Chondrocyte (in vitro differentiated cells): ENCODE results near the gene ZIC4. TPM values are rescaled to one million over a fixed set of nuclear protein-coding genes. Genes with fewer than 3 reads are reported as not detected.

Source experiments
- DNase-seq: peaks from one replicate; pipeline ENCODE4 v3.0.0; 2021; ENCODE audit warnings: mixed read lengths, low spot score
- H3K27ac Mint-ChIP-seq: one replicate; pipeline ENCODE4 v1.8.0; 2021; ENCODE audit warnings: mild to moderate bottlenecking, moderate library complexity, mixed read lengths; ENCODE audit not compliant: unreplicated experiment
- H3K27me3 Mint-ChIP-seq: 2 replicates; pipeline ENCODE4 v1.8.0; 2021; ENCODE audit warnings: low read depth, mixed read lengths
- H3K36me3 Mint-ChIP-seq: 2 replicates; pipeline ENCODE4 v1.8.0; 2021; ENCODE audit warnings: low read depth, mixed read lengths
- H3K4me1 Mint-ChIP-seq: 2 replicates; pipeline ENCODE4 v1.8.0; 2021; ENCODE audit warnings: low read depth, mild to moderate bottlenecking, mixed read lengths
- H3K4me3 Mint-ChIP-seq: one replicate; pipeline ENCODE4 v1.8.0; 2021; ENCODE audit warnings: mild to moderate bottlenecking, moderate library complexity, mixed read lengths; ENCODE audit not compliant: unreplicated experiment
- H3K9me3 Mint-ChIP-seq: 2 replicates; pipeline ENCODE4 v1.8.0; 2021; ENCODE audit warnings: low read depth, mixed read lengths
- total RNA-seq: library from RNA; stranded (reverse); gene quantifications from 3 replicates; pipeline ENCODE4 v1.2.1, GENCODE V29; 2021
- TF ChIP-seq, protein P1 (sequence below): fragments of 200-600 bp; sonication (generic); IDR thresholded peaks from 2 replicates; pipeline ENCODE4 v1.5.0; 2021; ENCODE audit warnings: antibody characterized with exemption, mild to moderate bottlenecking, moderate library complexity

The ZIC4 gene
- total RNA-seq, 1 donor from 2014 or later, result 1.7 TPM

DNA sequence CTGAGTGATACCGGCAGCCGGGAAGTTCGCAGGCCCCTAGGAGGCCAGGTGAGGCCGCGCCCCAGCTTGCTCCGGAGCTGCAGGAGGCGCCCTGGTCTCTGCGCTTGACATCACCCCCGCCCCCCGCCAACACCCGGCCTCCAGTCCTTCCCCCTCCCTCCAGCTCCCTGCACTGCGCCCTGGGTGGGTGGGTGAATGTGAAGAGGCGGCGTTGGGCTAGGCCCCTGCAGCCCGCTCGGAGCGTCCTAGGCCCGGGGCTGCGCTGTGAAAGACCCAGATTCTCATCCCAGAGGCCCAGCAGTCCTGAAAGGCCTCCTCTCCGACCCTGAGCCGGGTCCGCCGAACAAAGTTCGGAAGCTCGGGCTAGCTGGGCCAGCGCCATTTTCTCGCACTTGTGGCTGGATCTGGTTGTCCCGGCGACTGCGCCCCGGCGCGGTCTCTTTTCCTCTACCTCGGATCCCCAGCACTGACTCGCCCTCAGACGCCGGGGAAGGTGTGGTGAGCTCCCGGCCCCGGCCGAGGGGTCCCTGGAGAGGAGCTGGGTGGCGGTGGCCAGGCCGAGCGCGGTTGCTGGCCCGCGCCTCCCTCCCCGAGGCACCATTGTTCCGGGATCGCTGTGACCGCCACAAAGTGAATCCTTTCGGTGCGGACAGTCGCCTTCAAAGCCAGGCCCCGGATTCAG lies 12.9 kb downstream of the ZIC4 start:
- Mint-ChIP-seq H3K4me3 (peak overlapping the region; percentile 69), H3K36me3 (peaks cover 1% of the 10 kb centered on the region), H3K4me1 (peaks cover 53% of the 10 kb centered on the region), H3K27me3 (peaks cover 61% of the 10 kb centered on the region), H3K9me3 (no peaks in the 10 kb centered on the region), H3K27ac (peak overlapping the region; percentile 85)
- TF ChIP-seq, protein P1, sequence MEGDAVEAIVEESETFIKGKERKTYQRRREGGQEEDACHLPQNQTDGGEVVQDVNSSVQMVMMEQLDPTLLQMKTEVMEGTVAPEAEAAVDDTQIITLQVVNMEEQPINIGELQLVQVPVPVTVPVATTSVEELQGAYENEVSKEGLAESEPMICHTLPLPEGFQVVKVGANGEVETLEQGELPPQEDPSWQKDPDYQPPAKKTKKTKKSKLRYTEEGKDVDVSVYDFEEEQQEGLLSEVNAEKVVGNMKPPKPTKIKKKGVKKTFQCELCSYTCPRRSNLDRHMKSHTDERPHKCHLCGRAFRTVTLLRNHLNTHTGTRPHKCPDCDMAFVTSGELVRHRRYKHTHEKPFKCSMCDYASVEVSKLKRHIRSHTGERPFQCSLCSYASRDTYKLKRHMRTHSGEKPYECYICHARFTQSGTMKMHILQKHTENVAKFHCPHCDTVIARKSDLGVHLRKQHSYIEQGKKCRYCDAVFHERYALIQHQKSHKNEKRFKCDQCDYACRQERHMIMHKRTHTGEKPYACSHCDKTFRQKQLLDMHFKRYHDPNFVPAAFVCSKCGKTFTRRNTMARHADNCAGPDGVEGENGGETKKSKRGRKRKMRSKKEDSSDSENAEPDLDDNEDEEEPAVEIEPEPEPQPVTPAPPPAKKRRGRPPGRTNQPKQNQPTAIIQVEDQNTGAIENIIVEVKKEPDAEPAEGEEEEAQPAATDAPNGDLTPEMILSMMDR, result no peak
- peak; percentile 94 for DNase-seq

GRCh38 chr3:147392625-147392946 lies 13.8 kb downstream of the ZIC4 start:
- Mint-ChIP-seq H3K4me1 (peaks cover 48% of the 10 kb centered on the region), H3K4me3 (peak overlapping the region; percentile 69), H3K27ac (peak overlapping the region; percentile 80)

GRCh38 chr3:147391781-147392624 lies 14.3 kb downstream of the ZIC4 start:
- no peaks in the 10 kb centered on the region for H3K9me3 Mint-ChIP-seq
- TF ChIP-seq, protein P1, result peak; percentile 72
- H3K27ac Mint-ChIP-seq, result peak overlapping the region; percentile 80
- peaks cover 62% of the 10 kb centered on the region for H3K27me3 Mint-ChIP-seq
- peak overlapping the region; percentile 69 for H3K4me3 Mint-ChIP-seq
- H3K36me3 Mint-ChIP-seq, result peaks cover 1% of the 10 kb centered on the region
- H3K4me1 Mint-ChIP-seq, result peaks cover 42% of the 10 kb centered on the region
- peak; percentile 97 for DNase-seq

More at GRCh38 chr3:147392625-147392946, 13.8 kb downstream of the ZIC4 start:
- Mint-ChIP-seq H3K27me3 (peaks cover 62% of the 10 kb centered on the region), H3K9me3 (no peaks in the 10 kb centered on the region), H3K36me3 (peaks cover 1% of the 10 kb centered on the region)
- DNase-seq, result no peak
- TF ChIP-seq, protein P1, result no peak

GRCh38 chr3:147390589-147391569 lies 15.5 kb downstream of the ZIC4 start:
- Mint-ChIP-seq H3K27me3 (peaks cover 65% of the 10 kb centered on the region), H3K9me3 (no peaks in the 10 kb centered on the region), H3K4me1 (peaks cover 40% of the 10 kb centered on the region), H3K36me3 (peaks cover 1% of the 10 kb centered on the region), H3K27ac (peak overlapping the region; percentile 45), H3K4me3 (peak overlapping the region; percentile 69)
- TF ChIP-seq, protein P1, result no peak
- peak; percentile 90 for DNase-seq

GRCh38 chr3:147389717-147390116 lies 16.6 kb downstream of the ZIC4 start:
- DNase-seq, result peak; percentile 72
- H3K36me3 Mint-ChIP-seq, result peaks cover 6% of the 10 kb centered on the region
- H3K9me3 Mint-ChIP-seq, result no peaks in the 10 kb centered on the region
- peaks cover 67% of the 10 kb centered on the region for H3K27me3 Mint-ChIP-seq
- H3K27ac Mint-ChIP-seq, result no peak overlapping the region
- no peak overlapping the region for H3K4me3 Mint-ChIP-seq
- TF ChIP-seq, protein P1, result no peak
- H3K4me1 Mint-ChIP-seq, result peaks cover 28% of the 10 kb centered on the region
